Forelimb muscle (tissue), 1 donor: ENCODE measurements around the gene SGSM2. TPM values are rescaled to one million over a fixed set of nuclear protein-coding genes. Genes with fewer than 3 reads are reported as not detected.

Experiments used
- DNase-seq: peaks from one replicate; pipeline ENCODE4 v3.0.0-alpha.2; 2013; ENCODE audit warnings: low read depth
- polyA plus RNA-seq: library from polyadenylated mRNA; unstranded; fragments of 120-200 nt; gene quantifications from one replicate; pipeline ENCODE4 v1.2.1, GENCODE V29; 2013; ENCODE audit not compliant: insufficient read length

The SGSM2 gene
- polyA plus RNA-seq, 1 donor, result 42.4 TPM

DNA sequence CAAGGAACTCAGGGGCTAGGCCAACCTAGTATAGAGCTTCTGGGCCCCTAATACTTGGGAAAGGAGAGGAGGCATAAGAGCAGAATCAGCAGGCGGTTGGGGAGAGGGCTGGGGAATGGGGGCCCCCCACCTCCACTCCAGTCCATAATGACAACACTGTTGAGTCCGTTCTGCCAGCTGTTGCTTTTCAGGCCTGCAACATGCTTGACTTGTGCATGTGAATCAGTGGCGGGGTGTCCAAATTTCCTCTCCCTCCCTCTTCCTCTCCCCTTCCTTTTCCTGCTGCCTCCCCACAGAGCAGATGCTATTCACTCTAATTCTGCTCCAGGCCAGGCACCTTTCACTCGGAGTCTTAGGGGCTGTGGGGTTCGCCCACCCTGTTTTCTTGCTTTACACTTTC, 31.7 kb downstream of the SGSM2 start:
- DNase-seq, result no peak

DNA sequence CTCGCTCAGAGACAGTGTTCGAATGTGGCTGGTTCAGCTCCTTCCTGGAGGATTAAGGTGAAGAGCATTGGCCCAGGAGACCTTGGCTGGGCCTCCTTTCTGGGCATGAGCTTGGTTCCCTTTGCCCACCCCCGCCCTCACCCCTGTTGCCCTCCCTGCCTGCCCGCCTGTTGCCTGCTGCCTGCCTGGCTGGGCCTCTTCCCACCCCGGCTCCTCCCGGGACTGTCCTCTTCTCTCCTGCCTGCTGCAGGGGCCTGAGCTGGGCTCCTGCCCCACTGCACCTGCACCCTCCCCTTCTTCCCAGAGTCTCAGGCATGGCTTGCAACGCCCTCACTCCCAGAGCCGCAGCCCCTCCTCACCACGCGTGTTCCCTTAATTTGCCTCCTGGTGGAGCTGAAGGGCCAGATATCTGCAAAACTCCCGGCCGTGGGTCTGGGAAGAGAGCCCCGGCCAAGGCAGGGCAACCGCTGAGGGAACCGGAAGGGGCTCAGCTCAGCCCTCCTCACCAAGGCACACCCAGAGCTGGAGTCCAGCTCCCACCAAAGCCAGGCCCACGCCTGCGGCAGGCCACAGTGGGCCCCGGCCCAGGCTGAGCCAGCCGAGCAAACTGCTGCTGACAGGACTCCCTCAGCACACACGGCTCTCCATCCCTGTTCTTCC, 32.4 kb downstream of the SGSM2 start:
- no peak for DNase-seq

DNA sequence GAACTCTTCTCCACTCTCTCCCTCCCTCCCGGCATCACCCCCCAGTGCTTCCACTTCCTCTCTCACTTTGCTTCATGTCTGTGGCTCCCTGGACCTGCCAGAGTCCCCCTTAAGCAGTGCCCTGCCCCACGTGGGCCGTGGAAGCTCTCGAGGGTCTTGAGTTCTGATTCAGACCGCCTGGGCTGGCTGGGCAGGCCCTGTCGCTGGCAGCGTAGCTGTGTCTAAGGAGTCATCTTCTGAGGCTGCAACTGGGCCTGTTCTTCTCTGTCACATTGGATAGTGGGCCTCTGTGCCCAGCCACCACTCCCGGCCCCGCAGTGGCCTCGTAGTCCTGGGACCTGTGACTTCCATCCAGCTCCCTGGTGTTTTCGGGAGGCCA, 32.9 kb downstream of the SGSM2 start:
- DNase-seq, result no peak

DNA sequence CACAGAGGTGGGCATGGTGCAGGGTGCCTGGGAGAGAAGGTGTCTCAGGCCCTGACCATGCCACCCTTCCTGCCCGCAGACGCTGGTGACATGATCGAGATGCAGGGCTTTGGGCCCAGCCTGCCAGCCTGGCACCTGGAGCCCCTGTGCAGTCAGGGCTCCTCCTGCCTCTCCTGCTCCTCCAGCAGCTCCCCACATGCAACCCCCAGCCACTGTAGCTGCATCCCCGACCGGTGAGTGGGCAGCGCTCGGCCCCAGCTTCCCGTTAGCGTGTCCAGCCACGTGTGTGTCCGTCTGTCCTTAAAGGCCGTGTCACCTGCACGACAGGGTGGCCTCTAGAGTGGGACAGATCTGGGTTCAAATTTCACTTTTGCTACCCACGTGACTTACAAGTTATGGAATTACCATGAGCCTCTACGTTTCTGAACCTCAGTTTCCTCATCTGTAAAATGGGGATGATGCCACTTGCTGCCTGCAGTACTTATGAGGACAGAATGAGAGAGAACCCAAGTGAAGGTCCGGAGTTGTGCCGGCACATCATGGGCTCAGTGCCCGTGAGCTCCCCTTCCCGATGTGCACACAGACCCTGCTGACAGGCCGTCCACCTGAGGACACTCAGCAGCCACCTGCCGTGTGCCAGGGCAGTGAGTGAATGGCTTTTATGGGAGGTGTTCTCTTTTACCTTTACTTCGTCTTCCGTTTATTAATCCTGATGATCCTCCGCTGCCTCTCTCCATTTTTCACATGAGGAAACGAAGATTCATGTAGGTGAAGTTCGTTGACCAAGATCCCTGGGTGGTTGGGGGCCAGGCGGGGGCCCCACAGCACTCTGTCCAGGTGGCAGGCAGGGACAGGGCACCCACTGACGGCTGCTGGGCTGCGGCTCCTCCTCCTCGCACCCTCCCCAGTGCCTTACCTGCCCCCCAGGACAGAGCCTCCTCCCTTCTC, 34.2 kb downstream of the SGSM2 start:
- no peak for DNase-seq

DNA sequence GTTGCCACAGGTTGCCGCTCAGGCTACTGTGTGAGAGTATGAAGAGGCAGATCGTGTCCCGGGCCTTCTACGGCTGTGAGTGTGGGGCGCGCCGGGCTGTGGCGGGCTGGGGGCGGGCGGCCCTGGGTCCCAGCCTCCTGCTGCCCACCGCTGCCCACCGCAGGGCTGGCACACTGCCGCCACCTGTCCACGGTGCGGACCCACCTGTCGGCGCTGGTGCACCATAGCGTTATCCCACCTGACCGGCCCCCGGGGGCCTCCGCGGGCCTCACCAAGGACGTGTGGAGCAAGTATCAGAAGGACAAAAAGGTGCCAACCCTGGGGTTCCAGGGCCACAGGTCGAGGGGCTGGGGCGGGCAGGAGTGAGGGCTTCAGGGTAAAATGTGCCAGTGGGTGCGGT, 34.9 kb downstream of the SGSM2 start:
- no peak for DNase-seq

DNA sequence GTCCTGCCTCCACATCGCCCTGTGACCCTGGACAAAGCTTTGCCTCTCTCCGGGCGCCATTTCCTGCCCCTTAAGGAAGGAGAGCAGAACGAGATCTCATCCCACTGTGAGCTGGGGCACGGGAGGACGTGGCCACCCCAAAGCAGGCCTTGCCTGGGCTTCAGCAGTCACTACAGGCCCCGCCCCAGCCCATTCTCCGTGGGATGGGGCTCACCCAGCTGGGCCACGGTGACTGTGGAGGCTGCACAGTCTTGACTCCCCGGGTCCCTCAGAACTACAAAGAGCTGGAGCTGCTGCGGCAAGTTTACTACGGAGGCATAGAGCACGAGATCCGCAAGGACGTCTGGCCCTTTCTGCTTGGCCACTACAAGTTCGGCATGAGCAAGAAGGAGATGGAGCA, 35.4 kb downstream of the SGSM2 start:
- DNase-seq, result no peak

DNA sequence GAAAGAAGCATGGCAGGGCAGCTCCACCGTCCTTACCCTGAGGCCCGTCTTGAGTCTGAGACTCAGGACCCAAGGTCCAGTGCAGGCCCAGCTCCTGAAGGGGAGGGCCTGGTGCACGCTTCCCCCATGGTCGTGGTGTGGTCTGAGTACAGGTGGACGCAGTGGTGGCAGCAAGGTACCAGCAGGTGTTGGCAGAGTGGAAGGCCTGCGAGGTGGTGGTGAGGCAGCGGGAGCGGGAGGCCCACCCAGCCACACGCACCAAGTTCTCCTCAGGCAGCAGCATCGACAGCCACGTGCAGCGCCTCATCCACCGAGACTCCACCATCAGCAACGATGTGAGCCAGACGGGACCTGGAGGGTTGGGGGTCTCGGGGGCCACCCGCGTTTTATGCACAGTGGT, 35.9 kb downstream of the SGSM2 start:
- DNase-seq, result no peak

DNA sequence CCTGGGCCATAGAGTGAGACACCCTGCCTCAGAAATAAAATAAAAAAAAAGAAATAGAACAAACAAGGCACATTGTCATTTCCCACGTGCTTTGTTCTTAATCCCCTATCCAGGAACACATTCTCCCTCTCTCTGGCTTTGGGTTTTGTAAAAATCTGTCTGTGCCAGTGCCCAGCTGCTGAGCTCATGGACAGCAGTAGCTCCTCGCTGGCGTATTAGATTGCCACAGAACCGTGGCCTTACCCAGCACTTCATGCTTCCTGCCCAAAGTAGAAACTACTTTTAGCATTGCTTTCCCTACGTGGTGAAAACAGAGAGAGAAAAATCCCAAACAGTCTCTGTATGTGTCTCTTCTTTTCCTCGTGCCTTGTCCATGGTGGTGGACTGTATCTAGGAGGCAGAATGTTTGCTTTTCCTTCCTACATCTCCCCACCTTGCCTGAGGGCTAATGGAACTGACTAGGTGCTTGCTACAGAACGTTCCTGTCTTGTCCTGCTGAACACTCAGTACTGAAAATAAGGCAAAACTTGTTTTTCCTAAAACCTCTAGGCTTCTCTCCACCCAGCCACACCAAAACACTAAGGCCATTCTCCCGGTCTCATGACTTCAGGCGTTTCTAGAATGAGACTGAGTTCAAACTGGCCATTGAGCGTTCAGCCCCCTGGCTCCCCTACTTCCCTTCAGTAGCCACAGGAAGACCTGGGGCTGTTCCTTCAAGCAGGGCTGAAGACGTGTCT, 37.4 kb downstream of the SGSM2 start:
- no peak for DNase-seq

DNA sequence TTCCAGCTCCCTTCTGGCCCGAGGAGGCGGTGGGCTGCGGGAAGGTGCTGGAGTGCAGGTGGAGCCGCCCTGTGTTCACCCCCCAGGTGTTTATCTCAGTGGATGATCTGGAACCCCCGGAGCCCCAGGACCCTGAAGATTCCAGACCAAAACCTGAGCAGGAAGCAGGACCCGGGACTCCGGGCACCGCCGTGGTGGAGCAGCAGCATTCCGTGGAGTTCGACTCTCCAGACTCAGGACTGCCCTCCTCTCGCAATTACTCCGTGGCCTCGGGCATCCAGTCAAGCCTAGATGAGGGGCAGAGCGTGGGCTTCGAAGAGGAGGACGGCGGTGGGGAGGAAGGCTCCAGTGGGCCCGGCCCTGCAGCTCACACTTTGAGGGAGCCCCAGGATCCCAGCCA, 38.1 kb downstream of the SGSM2 start:
- DNase-seq, result no peak

DNA sequence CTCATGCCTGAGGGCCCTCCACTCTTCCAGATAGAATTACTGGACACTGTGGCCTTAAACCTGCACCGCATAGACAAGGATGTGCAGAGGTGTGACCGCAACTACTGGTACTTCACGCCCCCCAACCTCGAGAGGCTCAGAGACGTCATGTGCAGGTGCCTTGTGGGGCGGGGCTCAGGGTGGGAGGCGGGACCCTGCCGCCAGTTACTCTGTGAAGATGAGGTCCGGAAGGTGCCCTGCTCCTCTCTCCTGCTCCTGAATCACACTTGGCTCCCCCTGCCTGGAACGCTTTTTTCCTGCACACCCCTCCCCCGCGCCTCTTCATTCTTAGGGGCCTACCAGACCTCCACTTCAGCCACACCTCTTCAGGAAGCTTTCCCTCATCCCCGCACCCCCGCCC, 38.8 kb downstream of the SGSM2 start:
- DNase-seq, result no peak

DNA sequence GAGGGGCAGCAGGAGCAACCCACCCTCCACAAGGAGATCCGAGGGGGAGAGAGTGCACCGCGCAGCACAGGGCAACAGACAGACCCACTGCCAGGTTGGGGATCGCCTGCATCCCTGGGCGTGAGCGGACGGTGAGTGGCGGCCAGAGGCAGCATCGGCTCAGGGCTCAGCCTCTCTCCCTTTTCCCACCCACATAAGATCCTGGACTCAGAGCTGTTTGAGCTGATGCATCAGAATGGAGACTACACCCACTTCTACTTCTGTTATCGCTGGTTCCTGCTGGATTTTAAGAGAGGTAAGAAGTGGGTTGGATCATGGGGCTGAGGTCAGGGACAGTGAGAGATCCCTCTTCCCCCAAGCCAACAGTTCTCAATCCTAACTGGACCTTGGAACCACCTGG, 40.4 kb downstream of the SGSM2 start:
- DNase-seq, result no peak

DNA sequence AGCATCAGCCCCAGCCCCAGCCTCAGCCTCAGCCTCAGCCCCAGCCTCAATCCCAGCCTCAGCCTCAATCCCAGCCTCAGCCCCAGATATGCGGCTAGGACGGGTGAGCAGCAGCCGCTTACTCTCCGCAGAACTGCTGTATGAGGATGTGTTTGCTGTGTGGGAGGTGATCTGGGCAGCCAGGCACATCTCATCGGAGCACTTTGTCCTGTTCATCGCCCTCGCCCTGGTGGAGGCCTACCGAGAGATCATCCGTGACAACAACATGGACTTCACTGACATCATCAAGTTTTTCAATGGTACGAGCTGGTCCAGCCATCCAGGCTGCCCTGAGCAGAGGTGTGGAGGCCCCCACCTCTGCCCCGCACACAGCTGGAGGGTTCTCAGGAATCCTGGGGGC, 41.6 kb downstream of the SGSM2 start:
- no peak for DNase-seq

DNA sequence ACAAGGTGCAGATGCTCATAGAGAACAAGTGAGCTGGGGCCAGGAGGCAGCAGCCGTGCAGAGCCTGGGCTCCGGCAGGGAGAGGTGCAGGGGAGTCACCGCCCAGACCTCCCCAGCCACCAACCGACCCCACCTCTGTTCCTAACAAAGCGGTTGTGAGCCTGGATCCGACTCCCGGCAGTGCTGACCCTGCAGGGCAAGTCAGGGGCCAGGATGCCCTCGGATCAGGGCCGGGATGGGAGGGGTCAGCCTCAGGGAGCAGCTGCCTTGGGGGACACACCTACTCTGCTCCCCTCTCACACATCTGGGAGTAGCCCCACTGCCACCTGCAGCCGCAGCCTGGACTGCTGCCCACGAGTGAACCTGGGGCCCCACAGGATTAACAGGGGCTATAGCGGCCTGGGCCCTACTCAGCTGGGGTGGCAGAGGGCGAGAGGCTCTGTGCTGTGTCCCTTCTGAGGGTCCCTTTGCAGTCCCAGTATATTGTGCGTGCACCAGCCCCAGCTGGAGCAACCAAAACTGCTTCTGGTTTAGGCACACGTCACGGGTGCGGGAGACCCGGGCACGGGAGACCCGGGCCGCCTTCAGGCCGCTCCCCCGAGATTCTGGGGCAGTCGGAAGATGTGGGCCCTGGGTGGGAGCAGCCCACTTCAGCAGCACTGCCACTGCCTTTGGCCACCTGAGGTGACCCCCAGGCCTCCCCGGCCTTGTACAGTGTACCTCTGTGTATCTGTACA, 42.4 kb downstream of the SGSM2 start:
- no peak for DNase-seq

DNA sequence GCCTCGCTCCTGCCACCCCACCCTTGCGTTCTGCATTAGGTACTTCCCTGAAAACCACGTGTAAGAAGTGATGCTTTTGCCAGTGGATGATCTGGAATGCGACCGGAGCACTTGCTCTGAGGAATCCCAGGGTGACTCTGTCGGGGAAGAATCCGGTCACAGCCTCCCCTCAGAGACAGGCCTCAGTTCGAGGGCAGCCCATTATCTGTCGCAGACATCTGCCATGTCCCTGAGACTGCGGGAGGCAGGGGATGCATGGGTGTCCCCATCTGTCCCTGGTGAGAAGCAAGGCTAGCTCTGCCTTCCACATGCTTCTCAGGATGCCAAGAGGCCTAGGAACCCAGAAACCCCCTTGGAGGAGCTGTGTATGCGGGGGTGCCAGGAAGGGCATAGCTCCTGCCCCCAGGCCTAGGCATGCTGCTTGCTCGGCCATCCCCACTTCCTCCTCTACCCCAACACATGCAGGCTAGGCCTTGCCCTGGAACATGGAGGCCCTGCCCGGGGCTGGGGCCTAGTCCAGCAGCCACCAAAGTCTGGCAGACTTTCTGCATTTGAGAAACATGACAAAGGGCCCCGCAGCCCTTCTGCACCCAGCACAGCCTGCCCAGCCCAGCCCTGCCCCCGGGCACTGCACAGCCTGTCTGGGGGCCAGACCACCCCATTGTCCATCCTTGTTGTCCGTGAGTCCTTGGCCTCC, 43.1 kb downstream of the SGSM2 start:
- DNase-seq, result no peak

DNA sequence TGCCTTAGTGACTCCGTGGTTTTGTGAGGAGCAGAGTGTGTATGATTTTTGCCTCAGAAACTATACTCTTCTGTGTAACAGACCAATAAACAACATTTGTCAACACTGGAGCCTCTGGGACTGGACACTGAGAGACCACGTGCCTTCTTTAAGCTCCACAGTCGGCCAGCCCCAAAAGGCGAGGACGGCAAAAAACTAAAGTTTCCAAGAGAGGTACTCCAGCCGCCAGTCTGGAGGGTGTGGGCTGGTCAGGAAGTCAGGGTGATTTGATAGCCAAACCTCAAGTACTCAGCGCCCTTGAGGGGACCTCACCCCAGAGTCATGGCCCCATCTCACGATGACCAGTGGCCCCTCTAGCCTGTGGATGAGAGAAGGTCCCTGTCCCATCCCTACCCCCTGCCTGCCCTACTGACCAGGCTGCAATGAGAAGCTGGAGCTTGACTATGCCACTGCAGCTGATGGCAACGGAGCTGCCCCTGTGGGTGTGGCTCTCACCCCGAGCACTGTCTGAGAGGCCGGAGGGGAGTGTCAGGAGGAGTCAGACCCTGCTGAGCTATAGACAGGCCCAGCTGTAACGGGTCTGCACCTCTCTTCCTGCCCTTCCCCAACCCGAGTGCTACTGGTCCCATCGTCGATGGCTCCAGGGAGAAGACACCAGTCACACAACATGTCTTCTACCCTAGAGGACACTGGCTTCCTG, 43.8 kb downstream of the SGSM2 start:
- DNase-seq, result no peak

DNA sequence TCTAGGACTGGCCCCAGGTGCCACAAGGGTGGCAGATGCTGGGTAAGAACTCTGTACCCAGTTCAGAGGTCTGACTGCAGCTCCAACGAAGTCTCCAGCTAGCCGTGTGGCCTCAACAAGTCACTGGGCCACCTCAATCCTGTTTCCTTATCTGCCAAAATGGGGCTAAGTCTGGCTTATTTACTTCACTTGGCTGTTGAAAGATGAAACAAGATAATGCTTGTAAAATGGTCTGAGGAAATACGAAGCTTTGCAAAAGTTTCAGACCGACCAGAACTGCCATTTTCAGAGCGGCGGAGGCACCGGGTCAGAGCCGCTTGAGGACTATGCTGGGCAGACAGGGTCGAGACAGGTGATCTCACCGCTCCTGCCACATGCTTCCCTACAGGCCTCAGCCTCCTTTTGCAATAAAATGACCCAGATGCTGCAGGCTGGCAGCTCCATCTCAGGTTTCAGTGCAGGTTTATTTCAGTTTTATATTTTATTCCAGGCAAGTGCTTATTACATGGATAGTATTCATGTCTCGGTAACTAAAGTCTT, 46.4 kb downstream of the SGSM2 start:
- no peak for DNase-seq

DNA sequence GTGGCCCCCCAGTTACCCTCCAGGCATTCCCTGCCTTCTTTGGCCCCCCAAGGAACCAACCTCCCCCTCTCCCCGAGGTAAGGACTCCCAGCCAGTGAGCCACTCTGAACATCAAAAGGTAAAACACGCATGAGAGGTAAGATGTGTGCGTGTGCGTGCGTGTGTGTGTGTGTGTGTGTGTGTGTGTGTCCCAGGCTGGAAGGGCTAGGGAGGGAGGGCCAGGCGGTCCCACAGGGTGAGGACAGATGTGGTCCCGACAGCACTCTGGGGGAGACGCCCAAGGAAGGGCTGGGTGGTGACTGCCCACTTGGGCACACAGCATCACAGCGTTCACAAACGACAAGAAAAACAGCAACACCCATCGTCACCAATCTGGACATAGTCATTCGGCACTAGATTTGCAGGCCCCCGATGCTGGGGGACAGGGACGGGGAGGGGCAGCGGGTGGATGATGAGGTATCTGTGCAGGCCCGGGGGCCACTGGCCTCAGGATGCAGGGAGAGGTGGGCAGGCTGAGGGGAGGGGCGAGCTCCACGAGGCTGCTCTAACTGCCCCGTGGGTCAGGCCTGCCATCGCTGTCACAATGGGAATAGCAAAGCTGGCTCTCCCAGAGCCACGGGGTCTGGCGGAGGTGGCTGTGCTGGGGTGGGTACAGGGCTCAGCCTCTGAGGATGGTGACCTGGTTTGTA, 47.3 kb downstream of the SGSM2 start:
- DNase-seq, result no peak

DNA sequence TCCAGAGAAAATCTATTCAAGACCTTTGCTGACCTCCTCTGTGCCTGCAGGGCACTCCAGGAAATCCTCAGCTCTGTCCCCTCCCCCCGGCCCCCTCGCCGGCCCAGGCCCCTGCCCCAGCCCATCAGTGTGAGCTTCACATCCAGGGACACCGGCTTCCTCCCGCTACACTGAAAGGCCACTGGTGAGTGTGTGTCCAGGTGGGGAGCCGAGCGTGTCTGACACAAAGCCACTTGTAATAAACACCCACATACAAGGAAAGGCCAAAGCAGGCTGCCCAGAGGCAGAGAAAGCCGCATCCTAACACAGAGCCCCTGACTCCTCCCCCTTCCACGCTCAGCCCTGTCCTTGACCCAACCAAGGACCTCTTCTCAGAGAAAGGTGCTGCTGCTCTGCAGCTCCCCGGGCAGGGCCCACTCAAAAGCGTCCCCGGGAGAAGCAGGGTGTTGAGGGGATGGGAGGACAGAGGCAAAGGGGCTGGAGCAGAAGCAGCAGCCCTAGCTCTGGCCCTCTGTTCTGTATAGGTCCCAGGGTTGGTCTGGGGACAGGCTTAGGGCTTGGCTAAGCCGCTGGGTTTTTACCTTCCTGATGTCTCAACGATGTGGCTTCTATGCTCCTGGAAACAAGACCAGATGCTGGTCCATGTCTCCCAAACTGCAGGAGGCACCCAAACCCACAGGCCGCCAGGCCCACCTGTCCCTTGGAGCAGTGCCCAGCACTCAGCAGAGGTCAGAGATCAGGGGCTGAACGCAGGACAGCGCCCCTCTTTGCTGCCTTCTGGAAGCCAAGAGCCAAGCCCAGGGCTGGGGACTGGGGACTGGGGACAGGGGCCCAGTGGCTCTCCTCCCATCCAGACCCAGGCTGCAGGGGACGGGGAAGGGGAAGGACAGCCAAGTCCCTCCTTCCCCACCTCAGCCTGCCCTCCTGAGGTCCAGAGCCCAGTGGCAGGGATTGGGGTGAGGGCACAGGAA, 48.2 kb downstream of the SGSM2 start:
- DNase-seq, result no peak
